ENCODE data around the gene ALG6.

Gene ALG6

DNA sequence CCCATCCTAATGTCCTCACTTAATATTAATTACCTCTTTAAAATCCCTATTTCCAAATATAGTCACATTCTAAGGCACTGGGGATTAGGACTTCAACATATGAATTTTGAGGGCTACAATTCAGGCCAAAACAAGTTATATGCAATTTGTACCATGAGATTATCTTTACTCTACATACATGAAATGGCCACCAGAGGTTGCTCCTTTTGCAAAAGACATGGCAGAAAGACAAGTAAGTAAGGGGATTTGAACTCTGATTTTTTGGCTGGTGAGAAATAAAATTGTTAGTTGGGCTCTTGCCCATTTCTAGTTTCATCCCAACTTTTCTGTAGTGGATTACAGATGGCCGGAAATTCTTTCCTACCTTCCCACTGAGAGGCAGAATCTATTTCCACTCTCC, 4.8 kb upstream of the ALG6 start:
- TF ChIP-seq, protein P1, sequence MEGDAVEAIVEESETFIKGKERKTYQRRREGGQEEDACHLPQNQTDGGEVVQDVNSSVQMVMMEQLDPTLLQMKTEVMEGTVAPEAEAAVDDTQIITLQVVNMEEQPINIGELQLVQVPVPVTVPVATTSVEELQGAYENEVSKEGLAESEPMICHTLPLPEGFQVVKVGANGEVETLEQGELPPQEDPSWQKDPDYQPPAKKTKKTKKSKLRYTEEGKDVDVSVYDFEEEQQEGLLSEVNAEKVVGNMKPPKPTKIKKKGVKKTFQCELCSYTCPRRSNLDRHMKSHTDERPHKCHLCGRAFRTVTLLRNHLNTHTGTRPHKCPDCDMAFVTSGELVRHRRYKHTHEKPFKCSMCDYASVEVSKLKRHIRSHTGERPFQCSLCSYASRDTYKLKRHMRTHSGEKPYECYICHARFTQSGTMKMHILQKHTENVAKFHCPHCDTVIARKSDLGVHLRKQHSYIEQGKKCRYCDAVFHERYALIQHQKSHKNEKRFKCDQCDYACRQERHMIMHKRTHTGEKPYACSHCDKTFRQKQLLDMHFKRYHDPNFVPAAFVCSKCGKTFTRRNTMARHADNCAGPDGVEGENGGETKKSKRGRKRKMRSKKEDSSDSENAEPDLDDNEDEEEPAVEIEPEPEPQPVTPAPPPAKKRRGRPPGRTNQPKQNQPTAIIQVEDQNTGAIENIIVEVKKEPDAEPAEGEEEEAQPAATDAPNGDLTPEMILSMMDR (IDR thresholded peaks at IDR 0.05; ENCODE audit: insufficient read depth, missing control alignments): no peak
- no peak for FAIRE-seq
- no peak for DNase-seq (ENCODE audit: insufficient read length, low spot score)

DNA sequence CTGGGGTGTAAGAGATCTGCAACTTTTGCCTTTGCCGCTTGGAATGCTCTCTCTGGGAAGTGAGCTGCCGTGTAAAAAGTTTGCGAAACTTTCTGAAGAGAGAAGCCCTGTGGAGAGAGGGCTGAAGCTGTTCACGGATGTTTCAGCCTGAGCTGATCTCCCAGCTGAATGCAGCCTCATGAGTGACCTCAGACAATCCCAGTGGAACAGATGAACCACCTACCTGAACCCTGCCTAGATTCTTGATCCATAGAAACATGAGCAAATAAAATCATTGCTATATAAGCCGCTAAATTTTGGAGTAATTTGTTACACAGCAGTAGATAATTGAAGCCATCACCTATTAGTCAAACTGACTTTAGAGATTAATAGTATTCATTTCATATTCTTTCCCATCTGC, 4.4 kb upstream of the ALG6 start:
- DNase-seq (ENCODE audit: insufficient read length, low spot score) (no peak), FAIRE-seq (no peak)
- TF ChIP-seq, protein P1 (IDR thresholded peaks at IDR 0.05; ENCODE audit: insufficient read depth, missing control alignments): no peak

DNA sequence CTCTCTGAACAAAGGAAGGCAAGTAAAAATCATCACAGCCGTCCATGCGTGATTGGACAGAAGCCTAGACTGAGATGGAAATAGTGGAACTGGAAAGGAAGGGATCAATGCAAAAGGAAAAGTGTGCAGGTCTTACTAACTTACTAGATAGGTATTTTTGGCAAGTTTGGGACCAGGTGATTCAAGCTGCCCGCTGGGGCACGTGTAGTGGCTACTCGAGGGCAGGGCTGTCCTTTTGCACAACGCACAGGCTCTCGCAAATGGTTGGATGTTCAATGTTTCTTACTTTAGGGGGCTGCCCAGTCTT, 566 bp upstream of the ALG6 start:
- TF ChIP-seq, protein P1 (IDR thresholded peaks at IDR 0.05; ENCODE audit: insufficient read depth, missing control alignments): no peak
- FAIRE-seq: no peak
- DNase-seq (ENCODE audit: insufficient read length, low spot score): no peak

DNA sequence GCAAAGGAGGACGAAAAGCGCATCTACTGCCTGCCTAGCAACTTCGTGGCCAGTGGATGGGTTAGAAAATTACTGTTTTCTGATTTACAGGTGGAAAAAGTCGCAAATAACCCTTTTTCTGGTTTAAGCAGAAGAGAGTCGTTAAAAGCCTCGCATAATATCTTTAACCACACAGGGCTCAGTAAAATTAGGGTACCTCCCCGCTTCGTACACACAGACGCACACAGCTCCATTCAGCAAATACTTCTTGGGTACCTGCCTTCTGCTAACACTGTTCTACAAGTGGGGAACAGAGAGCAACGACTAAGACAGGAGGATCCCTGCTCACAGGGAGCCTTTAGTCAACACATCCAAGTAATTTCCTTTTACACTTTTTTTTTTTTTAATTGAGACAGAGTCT, 704 bp downstream of the ALG6 start:
- DNase-seq (ENCODE audit: insufficient read length, low spot score): no peak
- TF ChIP-seq, protein P1 (IDR thresholded peaks at IDR 0.05; ENCODE audit: insufficient read depth, missing control alignments): no peak
- FAIRE-seq: no peak

DNA sequence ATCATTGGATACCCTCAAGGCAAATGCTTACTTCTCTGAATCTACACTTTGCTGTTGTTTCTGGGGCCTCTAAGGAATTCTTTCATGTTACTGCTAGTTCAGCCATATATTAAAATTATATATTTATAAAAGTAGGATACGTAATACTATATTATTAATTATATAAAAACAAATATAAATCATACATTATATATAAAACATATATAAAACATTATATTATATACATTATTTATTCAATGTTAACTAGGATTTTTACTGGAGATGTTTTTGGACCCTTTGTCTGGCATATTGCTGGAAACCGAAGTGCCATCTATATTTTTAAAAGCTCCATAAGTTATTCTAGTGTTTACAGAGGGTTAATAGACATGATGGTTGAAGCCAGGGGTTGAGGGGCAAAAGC, 12.2 kb downstream of the ALG6 start:
- TF ChIP-seq, protein P1 (IDR thresholded peaks at IDR 0.05; ENCODE audit: insufficient read depth, missing control alignments): no peak
- DNase-seq (ENCODE audit: insufficient read length, low spot score) (no peak), FAIRE-seq (no peak)

DNA sequence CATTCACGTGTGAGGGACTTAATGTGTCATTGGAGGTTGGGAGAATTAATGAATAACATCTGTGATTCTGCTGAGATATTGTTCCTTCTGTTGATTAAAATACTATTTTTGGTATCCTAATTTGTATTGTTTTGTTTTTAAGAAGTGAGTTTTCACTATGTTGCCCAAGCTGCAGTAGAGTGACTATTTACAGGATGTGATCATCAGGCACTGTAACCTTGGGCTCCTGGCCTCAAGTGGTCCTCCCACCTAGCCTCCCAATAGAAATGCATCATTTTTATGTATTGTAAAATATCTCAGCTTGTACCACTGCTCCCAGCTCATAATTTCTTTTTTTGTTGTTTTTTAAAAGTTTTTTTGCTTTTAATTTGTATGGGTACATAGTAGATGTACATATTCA, 14.3 kb downstream of the ALG6 start:
- no peak for DNase-seq (ENCODE audit: insufficient read length, low spot score)
- TF ChIP-seq, protein P1 (IDR thresholded peaks at IDR 0.05; ENCODE audit: insufficient read depth, missing control alignments): no peak
- FAIRE-seq: no peak

DNA sequence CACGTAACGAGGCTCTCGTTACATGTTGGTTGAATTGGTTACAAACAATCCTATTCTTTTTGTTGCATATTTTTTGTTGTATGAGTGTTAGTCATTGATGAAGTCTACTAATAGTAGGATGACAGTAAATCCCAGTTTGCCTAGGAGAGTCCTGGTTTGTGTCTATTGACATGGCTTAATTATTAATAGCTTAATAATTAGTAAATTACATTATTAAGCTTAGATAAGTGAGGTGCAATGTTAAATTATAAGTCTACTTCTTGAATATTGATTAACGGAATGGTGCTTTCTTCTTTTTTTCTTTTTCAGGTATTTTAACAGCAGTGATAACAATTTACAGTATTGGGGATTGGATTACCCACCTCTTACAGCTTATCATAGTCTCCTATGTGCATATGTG, 34.5 kb downstream of the ALG6 start:
- TF ChIP-seq, protein P1 (IDR thresholded peaks at IDR 0.05; ENCODE audit: insufficient read depth, missing control alignments): no peak
- DNase-seq (ENCODE audit: insufficient read length, low spot score) (no peak), FAIRE-seq (no peak)

Data from D721Med (cell line).